Left lung (tissue), 10 donors: ENCODE data around the gene FGFR3. TPM values are rescaled to one million over a fixed set of nuclear protein-coding genes. Genes with fewer than 3 reads are reported as not detected.

Experiments used
- ATAC-seq: fragments of 200-7000 bp; cut with Tn5 transposase; one replicate; pipeline ENCODE4 v1.9.1; 2020; ENCODE audit warnings: moderate library complexity
- DNase-seq, 4 donors: peaks; one replicate each; pipeline ENCODE4 v3.0.0-alpha.2; 2013 to 2020
- H3K27ac ChIP-seq, 2 donors: fragments of 200-600 bp; sonication (generic) in 1 of 2; one replicate each; pipeline versions ENCODE4 v1.5.0 to v1.8.0; 2020 to 2021
- H3K27me3 ChIP-seq, 2 donors: fragments of 200-600 bp; sonication (generic) in 1 of 2; one replicate each; pipeline versions ENCODE4 v1.5.0 to v1.8.0; 2020 to 2021
- H3K36me3 ChIP-seq, 2 donors: fragments of 200-600 bp; sonication (generic) in 1 of 2; one replicate each; pipeline versions ENCODE4 v1.5.0 to v1.8.0; 2020 to 2021
- H3K4me1 ChIP-seq, 2 donors: fragments of 200-600 bp; one replicate each; pipeline ENCODE4 v1.8.0; 2021
- H3K4me3 ChIP-seq, 2 donors: fragments of 200-600 bp; sonication (generic) in 1 of 2; one replicate each; pipeline versions ENCODE4 v1.5.0 to v1.8.0; 2020 to 2021; ENCODE audit warnings: mild to moderate bottlenecking in 1 of 2
- H3K9me3 ChIP-seq, 2 donors: fragments of 200-600 bp; sonication (generic) in 1 of 2; one replicate each; pipeline versions ENCODE4 v1.5.0 to v1.8.0; 2020 to 2021
- intact Hi-C, 2 donors: fragments of 100-400 bp; cut with DNase I; formaldehyde crosslinking; loops; one replicate each; pipeline versions ENCODE4 v1.11.2 to v1.14.2; 2022
- polyA plus RNA-seq, 6 donors: library from polyadenylated mRNA; unstranded; fragments of 120-200 nt; gene quantifications; one replicate each; pipeline ENCODE4 v1.2.1, GENCODE V29; 2013; ENCODE audit not compliant: insufficient read length in 6 of 6
- total RNA-seq, 2 donors: library from RNA; stranded (reverse); fragmentation: NEBNext Ultra II Directional; extraction: Animal tissue kit (Norgen Biotek cat#: 25700); gene quantifications; one replicate each; pipeline ENCODE4 v1.2.1, GENCODE V29; 2021
- TF ChIP-seq, protein P1 (sequence below), 2 donors: fragments of 200-600 bp; sonication (generic) in 1 of 2; IDR thresholded peaks; one replicate each; pipeline versions ENCODE4 v1.5.0 to v1.8.0; 2021; ENCODE audit warnings: antibody characterized with exemption in 2 of 2
- donor health status: DM: no; HTN: yes; CAD: no.
- donor health status: DM: no; HTN: no; CAD: no.

Gene FGFR3
- total and polyA plus RNA-seq, 8 donors, result 10.8 to 134 (median 90.4) TPM

DNA sequence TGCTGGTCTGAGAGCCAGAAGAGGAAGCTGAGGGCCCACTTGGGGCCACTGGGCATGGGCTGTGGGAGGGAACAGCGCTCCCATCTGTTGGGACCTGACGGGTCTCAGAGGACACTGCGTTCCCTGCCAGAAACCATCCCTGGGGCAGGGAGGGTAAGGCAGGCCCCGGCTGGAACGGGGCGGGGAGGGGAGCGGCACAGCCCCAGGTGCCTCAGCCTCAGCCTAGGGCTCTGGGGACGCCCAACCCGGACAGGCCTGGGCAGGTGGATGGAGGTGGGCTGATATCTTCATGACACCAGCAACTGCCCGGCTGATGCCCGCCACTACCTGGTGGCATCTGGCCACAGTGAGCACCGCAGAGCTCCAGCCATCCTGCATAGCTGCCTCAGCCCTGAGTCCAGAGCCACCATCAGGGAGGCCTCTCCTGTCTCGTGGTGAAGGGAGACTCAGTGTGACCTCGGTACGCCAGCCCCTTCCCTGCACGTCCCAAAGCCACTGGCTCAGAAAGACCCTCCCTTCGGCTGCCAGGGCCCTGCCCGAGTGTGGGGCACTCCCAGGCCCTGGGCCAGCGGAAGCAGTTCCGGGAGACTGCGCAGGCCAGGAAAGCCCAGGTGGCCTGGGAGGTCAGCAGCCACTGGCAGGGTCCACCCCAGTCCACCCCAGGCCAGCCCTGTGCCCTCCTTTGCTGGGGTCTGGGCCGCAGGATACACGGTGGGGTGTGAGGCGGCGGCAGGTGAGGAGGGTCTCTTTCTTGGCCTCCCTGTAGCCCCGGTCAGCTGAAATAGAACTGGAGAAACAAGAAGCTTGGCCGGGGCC, 34.6 kb upstream of the FGFR3 start:
- peaks cover 0 to 15% of the 10 kb centered on the region in 2 donors for H3K27me3 ChIP-seq
- H3K4me3 ChIP-seq, result no peak overlapping the region
- H3K4me1 ChIP-seq, result peaks cover 1 to 12% of the 10 kb centered on the region in 2 donors
- H3K9me3 ChIP-seq, result no peaks in the 10 kb centered on the region
- TF ChIP-seq, protein P1, sequence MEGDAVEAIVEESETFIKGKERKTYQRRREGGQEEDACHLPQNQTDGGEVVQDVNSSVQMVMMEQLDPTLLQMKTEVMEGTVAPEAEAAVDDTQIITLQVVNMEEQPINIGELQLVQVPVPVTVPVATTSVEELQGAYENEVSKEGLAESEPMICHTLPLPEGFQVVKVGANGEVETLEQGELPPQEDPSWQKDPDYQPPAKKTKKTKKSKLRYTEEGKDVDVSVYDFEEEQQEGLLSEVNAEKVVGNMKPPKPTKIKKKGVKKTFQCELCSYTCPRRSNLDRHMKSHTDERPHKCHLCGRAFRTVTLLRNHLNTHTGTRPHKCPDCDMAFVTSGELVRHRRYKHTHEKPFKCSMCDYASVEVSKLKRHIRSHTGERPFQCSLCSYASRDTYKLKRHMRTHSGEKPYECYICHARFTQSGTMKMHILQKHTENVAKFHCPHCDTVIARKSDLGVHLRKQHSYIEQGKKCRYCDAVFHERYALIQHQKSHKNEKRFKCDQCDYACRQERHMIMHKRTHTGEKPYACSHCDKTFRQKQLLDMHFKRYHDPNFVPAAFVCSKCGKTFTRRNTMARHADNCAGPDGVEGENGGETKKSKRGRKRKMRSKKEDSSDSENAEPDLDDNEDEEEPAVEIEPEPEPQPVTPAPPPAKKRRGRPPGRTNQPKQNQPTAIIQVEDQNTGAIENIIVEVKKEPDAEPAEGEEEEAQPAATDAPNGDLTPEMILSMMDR (IDR thresholded peaks at IDR 0.05), result no peak
- no peak overlapping the region for H3K27ac ChIP-seq
- H3K36me3 ChIP-seq, result no peaks in the 10 kb centered on the region
- intact Hi-C loops, result no loop called here
- no peak for DNase-seq
- no peak for ATAC-seq

DNA sequence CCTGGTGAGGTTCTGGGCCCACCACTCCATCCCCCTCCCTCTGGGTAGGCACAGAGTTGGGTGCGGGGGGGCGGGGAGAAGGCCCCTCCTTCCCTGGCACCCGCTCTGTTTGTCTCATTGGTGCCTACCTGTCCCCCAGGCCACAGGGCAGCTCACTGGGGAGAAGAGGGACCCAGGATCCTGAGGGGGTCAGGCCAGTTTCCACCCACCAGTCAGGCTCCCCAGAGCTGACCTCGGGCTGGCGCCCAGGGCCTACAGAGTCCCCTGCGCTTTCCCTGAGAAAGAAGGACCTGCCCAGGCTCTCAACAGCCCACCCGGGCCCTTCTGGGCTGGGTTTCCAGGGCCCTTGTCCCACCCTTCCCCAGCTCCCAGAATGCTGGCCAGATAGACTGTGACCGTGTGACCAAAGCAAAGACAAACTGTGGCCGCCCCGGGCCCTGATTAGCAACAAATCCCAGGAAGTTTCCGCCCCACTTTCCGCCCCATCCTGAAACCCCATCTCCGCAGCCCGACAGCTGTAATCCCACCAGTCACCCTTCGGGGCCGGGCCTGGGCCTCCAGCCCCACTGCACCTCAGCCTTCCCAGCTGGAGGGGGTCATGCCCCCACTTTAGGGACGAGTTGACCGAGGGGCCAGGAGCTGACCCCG, 33.8 kb upstream of the FGFR3 start:
- H3K27me3 ChIP-seq, result peaks cover 0 to 23% of the 10 kb centered on the region in 2 donors
- DNase-seq (no peak), ATAC-seq (no peak)
- H3K9me3 ChIP-seq, result no peaks in the 10 kb centered on the region
- no peak overlapping the region for H3K27ac ChIP-seq
- H3K4me3 ChIP-seq, result no peak overlapping the region
- no peaks in the 10 kb centered on the region for H3K36me3 ChIP-seq
- intact Hi-C loops, result no loop called here
- TF ChIP-seq, protein P1 (IDR thresholded peaks at IDR 0.05), result no peak
- peaks cover 6 to 16% of the 10 kb centered on the region in 2 donors for H3K4me1 ChIP-seq

DNA sequence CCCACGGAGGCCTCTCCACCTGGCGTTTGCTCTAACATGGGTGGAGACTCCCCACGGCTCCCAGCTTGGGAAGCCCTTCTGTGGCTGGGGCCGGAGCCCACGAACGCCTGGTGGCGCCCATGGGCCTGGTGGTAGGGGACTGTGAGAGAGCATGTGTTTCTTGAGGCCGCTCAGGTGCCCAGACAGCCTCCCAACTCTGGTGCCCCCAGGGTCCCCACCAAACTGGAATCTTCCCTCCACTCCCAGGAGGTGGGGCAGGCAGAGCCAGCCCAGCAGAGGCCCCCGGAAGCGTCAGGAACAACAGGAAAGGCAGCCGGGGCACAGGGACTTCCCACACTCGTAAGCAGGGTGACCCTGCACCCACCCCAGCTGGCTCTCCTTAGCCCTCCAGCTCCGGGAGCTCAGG, 33.3 kb upstream of the FGFR3 start:
- Histone ChIP-seq H3K4me3 (no peak overlapping the region), H3K4me1 (peaks cover 6 to 17% of the 10 kb centered on the region in 2 donors), H3K36me3 (no peaks in the 10 kb centered on the region), H3K27me3 (peaks cover 0 to 28% of the 10 kb centered on the region in 2 donors), H3K9me3 (no peaks in the 10 kb centered on the region), H3K27ac (no peak overlapping the region)
- intact Hi-C loops, result no loop called here
- ATAC-seq (no peak), DNase-seq (no peak)
- TF ChIP-seq, protein P1 (IDR thresholded peaks at IDR 0.05), result no peak

DNA sequence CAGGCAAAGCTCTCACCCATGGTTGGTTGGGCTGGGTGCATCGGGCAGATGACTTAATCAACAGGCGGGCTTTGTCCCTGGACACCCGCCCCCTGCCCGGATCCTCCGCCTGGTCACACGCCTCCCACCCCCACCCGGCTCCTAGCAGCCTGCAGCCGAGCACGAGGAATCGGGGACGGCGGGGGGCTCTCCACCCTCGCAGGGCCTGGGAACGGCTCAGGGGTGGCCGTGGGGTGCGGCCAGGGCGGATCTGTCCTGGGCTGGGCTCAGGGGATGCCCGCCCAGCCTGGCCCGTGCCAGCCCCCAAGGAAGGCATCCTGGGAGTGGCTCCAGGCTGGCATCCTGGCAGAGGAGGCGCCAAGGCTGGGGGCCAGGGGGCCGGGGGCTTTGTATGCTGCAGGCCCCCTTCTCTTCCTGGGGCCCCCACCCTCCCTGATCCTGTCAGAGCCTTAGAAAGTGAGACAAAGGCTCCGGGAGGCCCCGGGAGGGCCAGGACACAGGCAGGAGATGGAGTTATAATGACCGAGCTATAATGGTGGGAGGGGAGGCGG, 32.5 kb upstream of the FGFR3 start:
- DNase-seq, result no peak
- intact Hi-C loops, result no loop called here
- ATAC-seq, result no peak
- Histone ChIP-seq H3K36me3 (no peaks in the 10 kb centered on the region), H3K27ac (no peak overlapping the region), H3K27me3 (peaks cover 0 to 36% of the 10 kb centered on the region in 2 donors), H3K9me3 (no peaks in the 10 kb centered on the region), H3K4me3 (no peak overlapping the region), H3K4me1 (peaks cover 6 to 17% of the 10 kb centered on the region in 2 donors)
- TF ChIP-seq, protein P1 (IDR thresholded peaks at IDR 0.05), result no peak

DNA sequence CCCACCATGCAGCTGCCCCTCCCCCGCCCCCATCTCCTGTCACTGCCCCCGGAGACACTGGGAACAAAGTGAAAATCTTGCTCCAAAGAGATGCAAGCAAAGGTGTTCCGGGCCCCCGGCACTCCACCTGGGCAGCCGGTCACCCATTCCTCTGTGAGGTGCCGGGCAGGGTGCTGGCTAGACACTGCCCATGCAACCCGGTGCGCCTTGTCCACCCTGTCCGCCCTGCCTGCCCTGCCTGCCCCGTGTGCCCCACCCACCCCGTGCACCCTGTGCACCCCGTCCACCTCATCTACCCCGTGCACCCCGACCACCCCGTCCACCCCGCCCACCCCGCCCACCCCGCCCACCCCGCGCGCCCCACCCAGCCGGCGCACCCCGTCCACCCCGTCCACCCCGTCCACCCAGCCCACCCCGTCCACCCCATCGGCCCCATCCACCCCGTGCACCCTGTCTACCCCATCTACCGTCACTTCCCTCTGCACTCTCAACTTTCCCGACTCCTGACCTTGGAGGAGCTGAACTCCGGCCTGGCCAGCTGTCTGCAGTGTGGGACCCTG, 31.9 kb upstream of the FGFR3 start:
- TF ChIP-seq, protein P1 (IDR thresholded peaks at IDR 0.05), result no peak
- no peak overlapping the region for H3K4me3 ChIP-seq
- peaks cover 0 to 42% of the 10 kb centered on the region in 2 donors for H3K27me3 ChIP-seq
- no peak overlapping the region for H3K27ac ChIP-seq
- ATAC-seq, result no peak
- H3K36me3 ChIP-seq, result no peaks in the 10 kb centered on the region
- peaks cover 6 to 19% of the 10 kb centered on the region in 2 donors for H3K4me1 ChIP-seq
- no peaks in the 10 kb centered on the region for H3K9me3 ChIP-seq
- intact Hi-C loops, result no loop called here
- DNase-seq, result no peak
